Erythroblast (primary cell): ENCODE results near the gene NDUFAB1.
"Not testable (repeated sequence)": the region's sequence is repeated elsewhere in the genome, so short reads cannot be mapped to it uniquely, and the experiment has no call there.

ENCODE experiments used
- DNase-seq, 2 experiments: peaks; one replicate each; lab custom pipeline; 2025; lab: John Stamatoyannopoulos, UW
- GATA1 ChIP-seq: IDR thresholded peaks from 2 replicates; pipeline ENCODE4 v1.6.1; 2011; ENCODE audit warnings: low read depth, mild to moderate bottlenecking, control low read depth, low read length, moderate library complexity
- POLR2A ChIP-seq: IDR thresholded peaks from 2 replicates; pipeline ENCODE4 v1.6.1; 2011; ENCODE audit warnings: mild to moderate bottlenecking, low read length

The NDUFAB1 gene

DNA sequence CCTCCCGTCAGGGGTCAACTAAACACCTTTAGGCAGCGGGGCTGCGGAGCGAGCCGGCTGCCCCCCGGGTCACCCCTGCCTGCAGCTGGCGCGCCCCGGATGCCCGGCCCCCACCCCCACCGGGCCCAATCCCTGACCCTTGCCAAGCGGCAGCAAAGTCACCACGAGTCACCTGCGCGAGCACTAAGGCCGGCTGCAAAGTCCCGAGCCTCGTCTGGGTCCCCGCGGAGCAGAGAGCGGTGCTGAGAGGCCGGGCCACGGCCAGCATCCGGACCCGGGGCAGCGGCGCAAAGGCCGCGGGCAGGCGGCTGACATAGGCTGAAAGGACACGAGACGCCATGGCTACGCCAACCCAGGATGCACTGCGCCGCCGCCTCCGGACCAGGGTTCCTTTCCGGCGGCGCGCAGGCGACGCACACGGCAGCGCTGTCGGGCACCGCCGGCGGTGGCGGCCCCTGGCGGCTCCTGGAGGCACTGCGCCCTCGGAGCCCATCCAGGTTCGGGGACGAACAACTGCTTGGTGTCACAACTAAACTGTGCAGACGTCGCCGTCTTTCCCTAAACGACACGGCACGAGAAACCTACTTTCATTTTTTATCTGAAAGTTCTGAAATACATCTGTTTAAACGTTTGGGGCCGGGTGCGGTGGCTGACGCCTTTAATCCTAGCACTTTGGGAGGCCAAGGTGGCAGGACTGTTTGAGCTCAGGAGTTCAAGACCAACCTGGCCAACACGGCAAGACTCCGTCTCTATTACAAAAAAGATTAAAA, at the start of gene NDUFAB1:
Gene NDUFAB1 (minus strand): TSS at position 366 of the 770 bp plus-strand sequence. CDS start 26 bp downstream, at position 340.
- DNase-seq: peak; percentile 93 to 96
- no peak for TF ChIP-seq GATA1
- peak; percentile 57 for TF ChIP-seq POLR2A

DNA sequence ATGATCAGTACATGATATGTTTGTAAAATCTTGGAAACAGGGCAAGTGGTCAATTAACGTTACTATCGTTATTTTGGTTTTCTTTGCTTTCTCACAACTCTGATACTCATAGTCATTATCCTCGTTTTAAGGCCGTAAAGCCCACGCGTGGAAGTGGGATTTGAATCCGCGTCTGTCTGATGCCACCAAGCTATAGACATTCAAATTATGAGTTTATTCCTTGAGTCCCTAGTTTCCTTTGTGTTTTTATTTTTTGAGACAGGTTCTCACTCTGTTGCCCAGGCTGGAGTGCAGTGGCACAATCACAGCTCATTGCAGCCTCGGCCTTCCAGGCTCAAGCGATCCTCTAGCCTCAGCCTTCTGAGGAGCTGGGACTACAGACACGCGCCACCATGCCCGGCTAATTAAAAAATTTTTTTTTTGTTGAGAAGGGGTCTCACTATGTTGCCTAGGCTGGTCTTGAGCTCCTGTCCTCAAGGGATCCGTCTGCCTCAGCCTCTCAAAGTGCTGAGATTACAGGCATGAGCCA, 46.2 kb upstream of the NDUFAB1 start:
- TF ChIP-seq GATA1: no peak
- TF ChIP-seq POLR2A: no peak
- no peak for DNase-seq

DNA sequence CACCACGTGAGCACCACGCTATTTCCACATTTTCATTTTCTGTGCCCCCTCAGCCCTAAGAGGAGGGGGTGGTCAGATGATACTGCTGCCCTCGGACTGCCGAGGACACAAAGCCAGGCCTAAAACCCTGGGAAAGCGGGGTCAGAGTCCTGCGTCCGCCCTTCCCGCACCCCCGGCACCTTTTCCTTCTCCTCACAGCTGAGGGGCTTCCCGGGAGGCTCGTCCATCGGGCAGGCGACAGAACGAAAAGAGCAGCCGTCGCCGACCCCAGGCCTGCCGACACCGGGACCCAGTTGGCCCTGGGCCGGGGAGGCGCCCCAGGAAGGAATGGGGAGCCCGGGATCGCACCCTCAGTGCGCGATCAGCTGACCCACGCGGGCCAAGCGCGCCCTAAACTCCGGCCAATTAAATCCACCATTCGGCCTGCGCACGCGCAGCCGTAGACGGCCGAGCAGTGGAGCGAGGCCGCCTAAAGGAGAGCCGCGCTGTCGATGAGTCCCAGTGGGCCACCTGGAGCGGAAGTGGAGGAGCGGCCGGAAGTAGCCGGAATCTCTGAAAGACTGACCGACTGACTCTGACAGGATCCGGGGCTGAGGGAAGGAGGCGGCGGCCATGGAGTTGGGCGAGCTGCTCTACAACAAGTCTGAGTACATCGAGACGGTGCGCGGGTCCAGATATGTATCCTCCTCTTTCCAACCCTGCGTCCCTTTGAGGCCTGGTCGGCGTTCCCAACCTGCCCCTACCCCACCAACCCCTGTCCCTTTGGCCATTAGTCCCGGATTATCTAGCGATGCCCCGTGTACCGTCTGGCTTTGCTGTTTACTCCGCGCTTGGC, 45.0 kb upstream of the NDUFAB1 start, which contains the start of the genes DCTN5 and PALB2:
Gene DCTN5 (plus strand): TSS at position 536 of the 835 bp plus-strand sequence. CDS start 77 bp downstream, at position 613.
Gene PALB2 (minus strand): TSS at position 380 of the 835 bp plus-strand sequence. CDS start 153 bp downstream, at position 227.
- TF ChIP-seq GATA1: no peak
- peak; percentile 81 for TF ChIP-seq POLR2A
- peak; percentile 95 for DNase-seq

DNA sequence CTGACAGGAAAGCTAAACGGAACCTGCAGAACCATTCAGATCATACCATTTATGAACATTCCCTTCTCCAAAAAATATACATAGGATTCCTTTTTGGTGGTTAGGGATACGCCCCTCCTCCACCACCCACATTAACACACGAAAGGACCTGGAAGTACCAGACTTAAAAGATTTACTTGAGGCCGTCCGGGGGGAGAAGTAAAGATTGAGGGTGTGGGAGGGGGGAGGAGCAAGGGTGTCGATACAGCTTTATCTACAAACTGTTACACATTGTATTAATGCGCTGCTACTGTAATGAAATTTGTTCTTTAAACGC, 44.5 kb upstream of the NDUFAB1 start:
- TF ChIP-seq POLR2A: no peak
- no peak for TF ChIP-seq GATA1
- peak in 1 of 2 experiments; percentile 61 for DNase-seq

DNA sequence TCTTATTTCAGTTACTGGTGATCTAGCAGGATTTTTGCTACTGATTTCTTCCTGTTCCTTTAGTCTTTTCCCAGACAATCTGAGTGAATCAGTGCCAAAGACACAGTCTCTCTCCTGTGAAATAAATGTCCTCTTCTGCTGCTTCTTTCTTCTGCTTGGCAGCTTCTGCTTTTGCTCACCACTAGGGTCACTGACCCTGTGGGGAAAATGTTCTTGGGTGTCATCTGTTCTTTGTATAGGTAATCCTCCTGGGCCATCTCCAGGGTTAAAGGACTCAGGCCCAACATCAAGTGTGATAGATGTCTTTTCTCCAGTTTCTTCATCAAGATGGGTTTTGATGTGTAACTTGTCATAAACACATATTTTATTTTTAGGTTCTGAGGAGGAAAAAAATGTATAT, 39.8 kb upstream of the NDUFAB1 start:
- TF ChIP-seq POLR2A: no peak
- no peak for TF ChIP-seq GATA1
- DNase-seq: no peak

DNA sequence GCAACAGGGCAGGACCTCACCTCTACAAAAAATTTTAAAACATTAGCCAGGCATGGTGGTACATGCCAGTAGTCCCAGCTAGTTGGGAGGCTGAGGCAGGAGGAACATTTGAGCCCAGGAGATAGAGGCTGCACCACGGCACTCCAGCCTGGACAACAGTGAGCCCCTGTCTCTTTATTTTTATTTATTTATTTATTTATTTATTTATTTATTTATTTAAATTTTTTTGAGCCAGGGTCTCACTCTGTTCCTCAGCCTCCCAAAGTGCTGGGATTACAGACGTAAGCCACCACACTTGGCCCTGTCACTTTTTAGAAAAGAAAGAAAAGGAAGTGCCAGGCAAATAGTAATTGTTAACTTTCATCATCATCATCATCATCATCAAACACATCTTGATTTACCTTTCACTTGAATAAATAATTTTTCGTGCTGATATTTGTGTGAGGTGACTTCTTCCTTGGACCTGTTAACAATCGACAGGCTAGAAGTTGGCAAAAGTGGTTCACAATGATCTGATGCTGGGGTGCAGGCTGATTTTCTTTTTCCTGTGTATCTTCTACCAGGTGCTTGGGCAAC, 38.4 kb upstream of the NDUFAB1 start:
- TF ChIP-seq POLR2A (no peak), GATA1 (no peak)
- DNase-seq: no peak

DNA sequence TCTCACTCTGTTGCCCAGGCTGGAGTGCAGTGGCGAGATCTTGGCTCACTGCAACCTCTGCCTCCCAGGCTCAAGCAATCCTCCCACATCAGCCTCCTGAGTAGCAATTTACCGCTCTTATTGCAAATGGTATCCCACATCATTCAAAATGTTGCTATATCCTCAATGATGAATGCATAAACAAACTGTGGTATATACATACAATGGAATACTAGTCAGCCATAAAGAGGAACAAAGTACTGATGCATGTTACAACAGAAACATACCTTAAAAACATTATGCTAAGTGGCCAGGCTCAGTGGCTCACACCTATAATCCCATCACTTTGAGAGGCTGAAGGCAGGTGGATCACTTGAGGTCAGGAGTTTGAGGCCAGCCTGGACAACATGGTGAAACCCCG, 35.8 kb upstream of the NDUFAB1 start:
- not testable (repeated sequence) for DNase-seq

DNA sequence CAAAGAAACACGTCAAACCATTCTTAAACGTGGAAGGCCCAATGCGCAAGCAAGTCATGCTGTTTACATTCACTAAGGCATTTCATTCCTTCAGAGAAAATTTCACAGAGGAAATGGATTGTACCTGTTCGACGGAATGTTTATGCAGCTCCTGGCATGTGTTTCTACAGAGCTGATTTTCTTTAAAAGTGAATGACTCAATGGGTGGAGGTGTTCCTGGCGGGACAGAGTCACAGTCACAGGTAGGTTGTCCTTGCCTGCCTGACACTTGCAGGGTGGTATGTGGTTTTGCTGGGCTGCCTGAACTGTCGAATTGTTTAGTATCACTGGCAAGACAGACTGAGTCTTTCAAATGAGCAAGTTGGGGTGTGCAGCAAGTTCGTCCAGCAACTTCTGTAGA, 33.4 kb upstream of the NDUFAB1 start:
- TF ChIP-seq POLR2A (no peak), GATA1 (no peak)
- DNase-seq: no peak

DNA sequence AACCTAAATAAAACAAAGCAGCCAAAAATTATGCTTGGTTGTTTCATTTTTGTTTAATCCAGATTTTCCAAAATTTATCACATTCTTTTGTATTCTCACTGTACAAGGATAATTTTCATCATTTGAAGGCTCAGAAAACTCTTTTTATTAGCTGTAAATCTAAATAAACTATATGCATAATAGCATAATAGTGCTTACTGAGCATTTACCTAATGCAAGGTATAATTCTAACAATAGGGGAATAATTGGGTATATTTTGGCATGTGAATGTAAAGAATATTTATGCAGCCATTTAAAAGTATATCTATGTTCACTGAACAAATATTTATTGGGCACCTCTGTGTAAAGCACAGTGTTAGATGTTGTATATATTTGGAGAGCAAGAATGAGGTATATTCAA, 28.0 kb upstream of the NDUFAB1 start:
- DNase-seq: no peak
- TF ChIP-seq GATA1 (no peak), POLR2A (no peak)

DNA sequence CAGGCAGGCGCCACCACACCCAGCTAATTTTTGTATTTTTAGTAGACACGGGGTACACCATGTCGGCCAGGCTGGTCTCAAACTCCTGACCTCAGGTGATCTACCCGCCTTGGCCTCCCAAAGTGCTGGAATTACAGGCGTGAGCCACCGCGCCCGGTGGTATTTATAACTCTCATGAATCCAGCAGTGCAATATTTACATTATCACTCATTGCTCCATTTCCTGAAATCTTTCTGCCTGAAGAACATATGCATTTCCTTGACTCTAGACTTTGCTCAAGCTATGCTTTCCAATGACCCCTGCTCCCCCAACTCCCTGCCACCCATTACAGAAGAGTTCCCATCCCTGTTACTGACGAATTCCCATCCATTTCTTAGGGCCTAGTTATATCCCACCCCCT, 19.7 kb upstream of the NDUFAB1 start:
- no peak for DNase-seq
- TF ChIP-seq GATA1 (no peak), POLR2A (no peak)

DNA sequence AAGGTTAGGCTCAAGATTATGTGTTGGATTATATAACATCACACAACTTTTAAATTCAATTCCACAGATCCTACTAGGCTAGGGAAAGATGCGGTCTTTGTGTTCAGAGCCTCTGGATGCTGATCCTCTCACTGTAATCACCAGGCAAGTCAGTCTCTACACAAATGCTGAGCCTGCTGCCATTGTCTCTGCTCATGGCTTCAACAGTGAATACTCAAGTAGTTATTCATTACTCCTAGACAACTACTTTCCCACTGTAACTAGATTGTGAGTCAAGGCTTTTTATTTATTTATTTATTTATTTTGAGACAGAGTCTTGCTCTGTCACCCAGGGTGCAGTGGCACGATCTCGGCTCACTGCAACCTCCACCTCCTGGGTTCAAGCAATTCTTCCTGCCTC, 15.8 kb upstream of the NDUFAB1 start:
- TF ChIP-seq GATA1 (no peak), POLR2A (no peak)
- no peak for DNase-seq

DNA sequence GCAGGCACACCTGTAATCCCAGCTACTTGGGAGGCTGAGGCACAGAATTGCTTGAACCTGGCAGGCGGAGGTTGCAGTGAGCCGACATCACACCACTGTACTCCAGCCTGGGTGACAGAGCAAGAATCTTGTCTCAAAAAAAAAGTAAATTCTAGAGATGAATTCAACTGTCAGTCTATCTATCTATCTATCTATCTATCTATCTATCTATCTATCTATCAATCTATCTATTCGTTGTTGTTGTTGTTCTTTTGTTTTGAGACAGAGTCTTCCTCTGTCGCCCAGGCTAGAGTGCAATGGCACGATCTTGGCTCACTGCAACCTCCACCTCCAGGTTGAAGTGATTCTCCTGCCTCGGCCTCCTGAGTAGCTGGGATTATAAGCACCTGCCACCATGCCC, 14.8 kb upstream of the NDUFAB1 start:
- DNase-seq: not testable (repeated sequence)

DNA sequence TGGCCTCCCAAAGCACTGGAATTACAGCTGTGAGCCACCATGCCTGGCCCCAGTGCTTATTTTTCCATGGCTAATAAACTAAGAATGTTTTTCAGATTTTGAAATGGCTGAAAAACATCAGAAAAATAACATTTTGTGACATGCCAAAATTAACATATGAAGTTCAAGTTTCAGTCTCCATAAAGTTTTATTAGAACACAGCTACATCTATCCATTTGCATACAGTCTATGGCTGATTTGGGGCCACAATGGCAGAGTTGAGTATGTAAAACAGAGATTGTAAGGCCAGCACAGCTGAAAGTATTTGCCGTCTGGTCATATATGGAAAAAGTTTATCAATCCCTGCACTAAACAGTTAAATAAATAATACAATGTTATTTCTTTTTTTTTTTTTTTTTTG, 13.8 kb upstream of the NDUFAB1 start:
- no peak for DNase-seq
- TF ChIP-seq POLR2A (no peak), GATA1 (no peak)

DNA sequence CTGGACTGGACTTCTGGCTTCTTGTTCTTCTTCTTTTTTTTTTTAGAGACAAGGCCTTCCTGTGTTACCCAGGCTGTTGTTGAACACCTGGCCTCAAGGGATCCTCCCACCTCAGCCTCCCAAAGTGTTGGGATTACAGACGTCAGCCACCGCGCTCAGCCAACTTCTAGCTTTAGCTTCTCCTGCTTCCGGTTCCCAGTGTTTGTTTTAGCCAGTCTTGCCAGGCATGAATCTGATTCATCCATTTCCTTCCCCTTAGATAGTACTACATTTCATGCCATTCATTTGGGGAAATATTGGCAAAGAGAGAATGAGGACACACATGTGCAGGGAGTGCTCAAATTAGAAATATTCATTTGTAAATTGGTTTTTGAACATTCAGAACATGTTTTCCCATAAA, 12.1 kb upstream of the NDUFAB1 start:
- no peak for TF ChIP-seq POLR2A
- TF ChIP-seq GATA1: no peak
- no peak for DNase-seq

DNA sequence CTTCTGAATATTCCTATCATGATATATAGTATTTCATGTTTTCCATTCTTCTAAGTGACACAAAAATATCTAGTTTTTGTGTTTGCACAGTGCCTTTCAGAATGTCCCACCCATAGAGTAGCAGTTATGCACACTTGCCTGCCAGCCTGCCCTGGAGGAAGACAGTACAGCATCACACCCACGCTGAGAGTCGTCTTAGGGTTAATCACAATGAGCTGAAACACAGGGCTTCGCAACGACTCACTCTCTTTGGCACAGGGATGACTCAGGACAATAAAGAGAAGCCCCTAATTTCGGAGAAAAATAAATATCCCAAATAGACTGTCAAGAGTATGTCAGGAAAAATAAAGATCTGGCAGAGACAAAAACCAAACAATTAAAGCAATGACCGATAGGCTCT, 11.6 kb upstream of the NDUFAB1 start:
- no peak for DNase-seq
- TF ChIP-seq POLR2A (no peak), GATA1 (no peak)
